Erythroblast (primary cell): ENCODE results near the gene AKR1A1.

Experiments used
- GATA1 ChIP-seq: IDR thresholded peaks from 2 replicates; pipeline ENCODE4 v1.6.1; 2011; ENCODE audit warnings: low read depth, mild to moderate bottlenecking, control low read depth, low read length, moderate library complexity
- POLR2A ChIP-seq: IDR thresholded peaks from 2 replicates; pipeline ENCODE4 v1.6.1; 2011; ENCODE audit warnings: mild to moderate bottlenecking, low read length

- TF ChIP-seq POLR2A, result no peak
- no peak for TF ChIP-seq GATA1
Measured at GRCh38 chr1:45563843-45564242, 13.2 kb downstream of the AKR1A1 start.
